ENCODE measurements around the gene SLC25A22. TPM values are rescaled to one million over a fixed set of nuclear protein-coding genes. Genes with fewer than 3 reads are reported as not detected.

Gene SLC25A22
- total RNA-seq, 1 experiment from 2014 or later, result 25.2 TPM

- no peak overlapping the region for H3K4me3 ChIP-seq (ENCODE audit: insufficient read depth, low read depth, low read length)
- DNase-seq, result no peak
- no peaks in the 10 kb centered on the region; the same call in 1 of the 2 replicates for H3K27me3 ChIP-seq (ENCODE audit: control insufficient read depth, insufficient read depth, low read length)
- H3K36me3 ChIP-seq (replicated peaks; ENCODE audit: control insufficient read depth, insufficient read depth, low read length), result no peaks in the 10 kb centered on the region; the same call in 1 of the 2 replicates
Measured at GRCh38 chr11:787084-787675, 10.9 kb downstream of the SLC25A22 start.

- DNase-seq, result no peak
- Histone ChIP-seq H3K36me3 (replicated peaks; ENCODE audit: control insufficient read depth, insufficient read depth, low read length) (no peaks in the 10 kb centered on the region; the same call in 1 of the 2 replicates), H3K4me3 (ENCODE audit: insufficient read depth, low read depth, low read length) (no peak overlapping the region), H3K27me3 (ENCODE audit: control insufficient read depth, insufficient read depth, low read length) (no peaks in the 10 kb centered on the region; the same call in 1 of the 2 replicates)
Measured at GRCh38 chr11:786235-787083, 11.6 kb downstream of the SLC25A22 start.

- Histone ChIP-seq H3K27me3 (ENCODE audit: control insufficient read depth, insufficient read depth, low read length) (no peaks in the 10 kb centered on the region; the same call in 1 of the 2 replicates), H3K36me3 (replicated peaks; ENCODE audit: control insufficient read depth, insufficient read depth, low read length) (no peaks in the 10 kb centered on the region; the same call in none of the 2 replicates), H3K4me3 (ENCODE audit: insufficient read depth, low read depth, low read length) (no peak overlapping the region)
- peak; percentile 97 for DNase-seq
Measured at GRCh38 chr11:783581-784015, 14.5 kb downstream of the SLC25A22 start.

- no peaks in the 10 kb centered on the region; the same call in none of the 2 replicates for H3K36me3 ChIP-seq (replicated peaks; ENCODE audit: control insufficient read depth, insufficient read depth, low read length)
- DNase-seq, result no peak
- H3K27me3 ChIP-seq (ENCODE audit: control insufficient read depth, insufficient read depth, low read length), result no peaks in the 10 kb centered on the region; the same call in 1 of the 2 replicates
- H3K4me3 ChIP-seq (ENCODE audit: insufficient read depth, low read depth, low read length), result no peak overlapping the region
Measured at GRCh38 chr11:782264-783174, 15.6 kb downstream of the SLC25A22 start.

- no peaks in the 10 kb centered on the region; the same call in 1 of the 2 replicates for H3K27me3 ChIP-seq (ENCODE audit: control insufficient read depth, insufficient read depth, low read length)
- no peak for DNase-seq
- H3K4me3 ChIP-seq (ENCODE audit: insufficient read depth, low read depth, low read length), result no peak overlapping the region
- H3K36me3 ChIP-seq (replicated peaks; ENCODE audit: control insufficient read depth, insufficient read depth, low read length), result no peaks in the 10 kb centered on the region; the same call in none of the 2 replicates
Measured at GRCh38 chr11:779955-780532, 18.0 kb downstream of the SLC25A22 start.

- DNase-seq, result no peak
- Histone ChIP-seq H3K36me3 (replicated peaks; ENCODE audit: control insufficient read depth, insufficient read depth, low read length) (no peaks in the 10 kb centered on the region; the same call in none of the 2 replicates), H3K27me3 (ENCODE audit: control insufficient read depth, insufficient read depth, low read length) (no peaks in the 10 kb centered on the region; the same call in 1 of the 2 replicates), H3K4me3 (ENCODE audit: insufficient read depth, low read depth, low read length) (no peak overlapping the region)
Measured at GRCh38 chr11:778976-779954, 18.8 kb downstream of the SLC25A22 start.

GRCh38 chr11:777288-778255 lies 20.5 kb downstream of the SLC25A22 start, which contains the start of gene GATD1:
TSS of gene GATD1 (minus strand) at chr11:777487. CDS start at chr11:777462, 25 bp downstream.
- H3K36me3 ChIP-seq (replicated peaks; ENCODE audit: control insufficient read depth, insufficient read depth, low read length), result peaks cover 2% of the 10 kb centered on the region
- no peaks in the 10 kb centered on the region for H3K27me3 ChIP-seq (ENCODE audit: control insufficient read depth, insufficient read depth, low read length)
- peak; percentile 100 for DNase-seq
- peak within 1 kb of the TSS; percentile 88 for H3K4me3 ChIP-seq (ENCODE audit: insufficient read depth, low read depth, low read length)

GRCh38 chr11:776561-777287 lies 21.4 kb downstream of the SLC25A22 start:
- H3K4me3 ChIP-seq (ENCODE audit: insufficient read depth, low read depth, low read length), result peak overlapping the region; percentile 88
- H3K36me3 ChIP-seq (replicated peaks; ENCODE audit: control insufficient read depth, insufficient read depth, low read length), result peaks cover 3% of the 10 kb centered on the region
- peak; percentile 100 for DNase-seq
- H3K27me3 ChIP-seq (ENCODE audit: control insufficient read depth, insufficient read depth, low read length), result no peaks in the 10 kb centered on the region

- DNase-seq, result no peak
- Histone ChIP-seq H3K27me3 (ENCODE audit: control insufficient read depth, insufficient read depth, low read length) (no peaks in the 10 kb centered on the region), H3K4me3 (ENCODE audit: insufficient read depth, low read depth, low read length) (peak overlapping the region; percentile 88), H3K36me3 (replicated peaks; ENCODE audit: control insufficient read depth, insufficient read depth, low read length) (peaks cover 3% of the 10 kb centered on the region)
Measured at GRCh38 chr11:776263-776560, 21.9 kb downstream of the SLC25A22 start.

- Histone ChIP-seq H3K27me3 (ENCODE audit: control insufficient read depth, insufficient read depth, low read length) (no peaks in the 10 kb centered on the region), H3K4me3 (ENCODE audit: insufficient read depth, low read depth, low read length) (no peak overlapping the region), H3K36me3 (replicated peaks; ENCODE audit: control insufficient read depth, insufficient read depth, low read length) (peaks cover 7% of the 10 kb centered on the region)
- DNase-seq, result no peak
Measured at GRCh38 chr11:774873-775592, 23.0 kb downstream of the SLC25A22 start.

GRCh38 chr11:773830-774229 lies 24.3 kb downstream of the SLC25A22 start:
- no peaks in the 10 kb centered on the region for H3K27me3 ChIP-seq (ENCODE audit: control insufficient read depth, insufficient read depth, low read length)
- DNase-seq, result no peak

More at GRCh38 chr11:773830-774229, 24.3 kb downstream of the SLC25A22 start:
- no peak overlapping the region for H3K4me3 ChIP-seq (ENCODE audit: insufficient read depth, low read depth, low read length)
- H3K36me3 ChIP-seq (replicated peaks; ENCODE audit: control insufficient read depth, insufficient read depth, low read length), result peaks cover 9% of the 10 kb centered on the region

Measured in H7 (cell line).